ENCODE results near the gene FER.
A peak's percentile ranks its signal among the peaks of the same experiment; 100 is the strongest.

Gene FER

DNA sequence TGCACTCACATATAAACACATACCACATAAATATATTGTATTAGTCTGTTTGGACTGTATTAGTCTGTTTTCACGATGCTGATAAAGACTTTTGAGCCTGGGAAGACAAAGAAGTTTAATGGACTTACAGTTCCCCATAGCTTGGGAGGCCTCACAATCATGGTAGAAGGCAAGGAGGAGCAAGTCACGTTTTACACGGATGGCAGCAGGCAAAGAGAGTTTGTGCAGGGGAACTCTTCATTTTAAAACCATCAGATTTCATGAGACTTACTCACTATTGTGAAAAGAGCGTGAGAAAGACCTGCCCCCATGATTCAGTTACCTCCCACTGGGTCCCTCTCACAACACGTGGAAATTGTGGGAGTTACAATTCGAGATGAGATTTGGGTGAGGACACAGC is 133.4 kb downstream of the FER start:
- no peak for DNase-seq (ENCODE audit: low read depth, low spot score)

DNA sequence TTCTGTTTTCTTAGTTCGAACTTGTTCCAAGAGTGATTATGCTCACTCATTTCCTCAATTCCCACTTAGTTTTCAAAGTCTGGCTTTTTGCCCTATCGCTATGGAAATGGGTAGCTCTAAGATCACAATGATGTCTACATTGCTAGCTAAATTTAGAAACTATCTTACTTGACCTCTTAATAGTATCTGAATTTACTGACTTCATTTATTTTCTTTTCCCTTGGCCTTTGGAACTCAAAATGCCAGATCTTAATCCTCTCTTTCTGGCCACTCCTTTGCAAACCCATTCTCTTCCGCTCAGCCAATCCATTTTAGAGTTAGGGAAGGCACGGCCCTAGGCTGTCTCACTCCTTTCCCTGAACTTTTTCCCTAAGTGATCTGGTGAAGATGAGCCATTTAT is 137.0 kb downstream of the FER start:
- peak; percentile 74 for DNase-seq (ENCODE audit: low read depth, low spot score)

DNA sequence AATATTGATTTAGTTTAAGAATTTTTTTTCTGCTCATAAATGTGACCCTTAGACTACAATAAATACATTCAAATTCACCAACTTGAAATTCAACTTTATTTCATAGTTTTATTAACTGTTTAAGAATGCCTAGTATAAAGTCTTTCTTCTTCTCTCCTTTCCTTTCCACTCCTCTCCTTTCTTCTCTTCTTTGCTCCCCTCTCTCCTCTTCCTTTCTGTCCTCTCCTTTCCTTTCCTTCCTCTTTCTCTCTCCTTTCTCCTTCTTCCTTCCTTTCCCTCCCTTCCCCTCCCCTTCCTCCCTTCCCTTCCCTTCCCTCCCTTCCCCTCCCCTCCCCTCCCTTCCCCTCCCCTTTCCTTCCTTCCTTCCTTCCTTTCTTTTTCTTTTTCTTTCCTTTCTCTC is 150.6 kb downstream of the FER start:
- no peak for DNase-seq (ENCODE audit: low read depth, low spot score)

DNA sequence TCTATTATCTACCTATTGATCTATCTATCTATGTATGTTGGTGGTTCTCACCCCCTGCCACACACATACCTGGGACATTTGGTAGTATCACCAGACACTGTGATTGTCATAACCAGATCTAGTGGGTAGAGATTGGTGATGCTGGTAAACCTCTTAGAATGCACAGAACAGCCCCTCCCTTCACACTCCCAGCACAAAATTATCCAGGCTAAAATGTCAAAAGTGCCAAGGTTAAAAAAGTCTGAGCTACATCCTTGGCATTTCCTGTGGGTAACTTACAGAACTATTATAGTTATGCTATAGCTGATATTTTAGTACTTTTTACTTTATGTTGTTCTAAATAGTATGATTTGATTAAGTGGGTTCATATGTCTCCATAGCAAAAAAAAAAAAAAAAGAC is 151.0 kb downstream of the FER start:
- no peak for DNase-seq (ENCODE audit: low read depth, low spot score)

DNA sequence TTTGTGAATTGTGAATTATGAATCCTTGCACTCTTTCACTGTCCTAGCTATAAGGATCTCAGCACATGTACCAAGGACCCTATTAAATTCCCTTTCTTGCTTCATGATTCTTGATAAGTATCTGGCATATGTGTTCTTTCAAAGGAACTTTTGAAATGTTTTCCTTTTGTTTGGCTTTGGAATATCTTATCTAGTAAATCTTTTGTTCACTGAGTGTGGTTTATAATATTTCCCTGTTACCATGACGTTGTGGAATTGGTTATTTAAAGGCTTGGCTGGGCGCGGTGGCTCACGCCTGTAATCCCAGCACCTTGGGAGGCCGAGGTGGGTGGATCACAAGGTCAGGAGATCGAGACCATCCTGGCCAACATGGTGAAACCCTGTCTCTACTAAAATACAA is 151.5 kb downstream of the FER start:
- peak; percentile 21 for DNase-seq (ENCODE audit: low read depth, low spot score)

DNA sequence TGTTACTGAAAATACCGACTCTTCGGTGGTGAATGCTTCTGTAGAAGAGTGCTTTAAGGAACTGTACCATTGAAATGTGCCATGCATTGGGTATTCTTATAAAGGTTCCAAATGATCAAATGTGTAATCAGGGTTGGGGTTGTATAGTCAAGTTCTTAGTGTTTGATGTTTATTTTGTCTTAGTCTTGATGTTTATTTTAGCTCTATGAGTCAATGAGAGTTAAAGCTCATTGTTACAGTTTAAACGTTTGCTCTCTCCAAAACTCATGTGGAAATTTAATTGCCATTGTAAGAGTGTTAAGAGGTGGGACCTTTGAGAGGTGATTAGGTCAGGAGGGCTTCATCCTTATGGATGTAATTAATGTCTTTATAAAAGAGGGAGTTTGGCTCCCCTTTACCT is 153.0 kb downstream of the FER start:
- DNase-seq (ENCODE audit: low read depth, low spot score): no peak

DNA sequence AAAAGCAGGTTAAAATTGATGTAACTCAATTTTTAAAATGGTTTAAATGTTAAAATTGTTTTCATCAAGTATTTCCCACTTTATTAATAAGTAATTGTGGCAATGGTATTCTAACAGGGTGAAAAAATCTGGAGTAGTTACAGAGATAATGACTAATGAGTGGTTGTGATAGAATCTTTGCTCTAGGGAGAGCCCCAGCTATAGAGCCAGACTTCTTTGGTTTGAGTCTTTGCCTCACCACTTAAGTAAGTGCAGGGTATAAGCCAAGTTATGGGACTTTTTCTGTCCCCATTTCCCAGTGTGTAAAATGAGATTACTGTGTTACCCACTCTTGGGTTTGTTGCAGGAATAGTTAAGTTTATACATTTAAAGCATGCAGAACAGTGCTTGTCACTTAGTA is 158.1 kb downstream of the FER start:
- DNase-seq (ENCODE audit: low read depth, low spot score): no peak

DNA sequence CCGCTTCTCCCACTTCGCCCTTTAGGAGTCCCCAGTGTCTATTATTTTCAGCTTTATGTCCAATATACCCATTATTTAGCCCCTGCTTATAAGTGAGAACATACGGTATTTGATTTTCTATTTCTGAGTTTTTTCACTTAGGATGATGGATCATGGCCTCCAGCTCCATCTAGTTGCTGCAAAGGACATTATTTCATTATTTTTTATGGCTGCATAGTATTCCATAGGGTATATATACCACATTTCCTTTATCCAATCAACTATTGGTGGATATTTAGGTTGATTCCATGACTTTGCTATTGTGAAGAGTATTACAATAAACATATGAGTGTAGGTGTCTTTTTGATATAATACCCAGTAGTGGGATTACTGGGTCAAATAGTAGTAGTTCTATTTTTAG is 162.9 kb downstream of the FER start:
- no peak for DNase-seq (ENCODE audit: low read depth, low spot score)

DNA sequence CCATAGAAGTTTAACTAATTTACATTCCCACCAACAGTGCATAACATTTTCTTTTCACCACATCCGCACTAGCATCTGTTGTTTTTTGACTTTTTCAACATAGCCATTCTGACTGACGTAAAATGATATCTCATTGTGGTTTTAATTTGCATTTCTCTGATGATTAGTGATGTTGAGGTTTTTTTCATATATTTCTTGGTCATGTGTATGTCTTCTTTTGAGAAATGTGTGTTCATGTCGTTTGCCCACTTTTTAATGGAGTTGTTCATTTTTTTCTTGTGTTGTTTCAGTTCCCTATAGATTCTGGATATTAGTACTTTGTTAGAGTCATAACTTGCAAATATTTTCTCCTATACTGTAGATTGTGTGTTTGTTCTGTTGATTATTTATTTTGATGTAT is 163.4 kb downstream of the FER start:
- DNase-seq (ENCODE audit: low read depth, low spot score): no peak

DNA sequence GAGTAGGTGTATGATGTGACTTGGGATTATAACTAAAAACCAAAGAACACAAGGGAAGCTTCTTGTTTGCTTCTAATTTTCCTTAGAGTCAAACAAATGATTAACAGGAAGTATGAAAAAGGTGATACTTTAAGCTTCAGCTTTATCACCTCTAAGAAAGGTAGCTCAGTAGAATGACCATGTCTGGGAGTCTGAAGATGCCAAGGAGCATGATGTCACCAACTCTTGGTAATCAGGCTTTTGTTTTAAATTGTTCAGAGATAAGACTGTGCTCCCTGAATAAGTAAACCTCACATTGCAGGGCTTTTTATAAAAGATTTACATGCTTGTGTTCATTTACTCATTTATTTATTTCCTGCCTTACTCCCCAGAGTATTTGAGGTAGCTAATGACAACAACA is 169.9 kb downstream of the FER start:
- DNase-seq (ENCODE audit: low read depth, low spot score): no peak

DNA sequence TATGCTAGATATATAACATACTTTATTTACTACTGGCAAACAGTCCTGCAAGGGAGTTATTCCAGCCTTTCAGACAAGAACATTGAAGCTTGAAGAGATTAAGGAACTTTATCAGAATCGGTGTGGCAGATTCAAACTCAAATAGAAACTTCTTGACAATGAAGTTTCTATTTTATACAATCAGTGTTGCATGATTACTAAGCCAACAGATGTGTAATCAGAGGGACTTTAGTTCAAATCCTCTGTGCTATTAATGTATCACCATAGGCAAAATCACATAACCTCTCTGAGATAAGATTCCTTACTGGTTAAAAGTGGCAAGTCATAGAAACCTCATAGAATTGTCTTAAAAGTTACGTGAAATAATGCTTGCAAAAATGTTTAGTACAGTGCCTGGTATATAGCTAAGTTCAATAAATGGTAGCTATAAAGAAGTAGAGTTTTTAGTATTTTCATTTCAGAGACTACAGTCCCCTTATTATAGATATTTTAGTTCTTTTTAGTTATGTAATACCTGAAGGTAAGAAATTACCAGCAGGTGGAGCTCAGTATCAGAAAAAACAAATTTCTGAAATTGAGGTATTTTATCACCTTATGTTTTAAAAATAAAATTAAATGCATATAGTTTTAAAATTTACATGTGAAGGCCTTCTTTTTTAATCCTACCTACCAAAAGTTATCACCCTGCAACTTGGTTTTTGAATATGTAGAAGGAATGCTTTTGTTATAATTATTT is 172.1 kb downstream of the FER start:
- no peak for DNase-seq (ENCODE audit: low read depth, low spot score)

DNA sequence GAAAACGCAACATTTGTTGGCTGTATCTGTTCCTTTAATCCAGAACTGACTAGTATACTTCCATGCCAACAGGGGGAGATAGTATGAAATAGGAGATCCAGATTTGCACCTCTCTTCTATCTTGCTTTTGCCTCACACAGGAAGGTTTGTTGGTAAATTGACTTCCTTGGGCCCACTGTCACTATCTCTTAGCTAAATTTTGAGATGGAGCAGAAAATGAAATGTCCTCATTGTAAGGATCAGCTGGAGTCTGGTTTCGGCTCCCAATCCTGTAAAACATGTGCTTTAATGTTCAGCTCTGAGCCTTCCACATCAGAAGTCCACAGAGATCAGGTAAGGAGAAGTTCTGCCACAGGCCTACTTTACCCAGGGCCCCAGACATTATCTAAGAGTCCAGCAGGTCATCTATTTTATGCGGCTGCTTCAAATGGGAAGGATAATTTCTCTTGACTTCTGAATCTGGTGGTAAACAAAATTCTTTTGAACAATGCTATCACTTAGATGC is 176.8 kb downstream of the FER start:
- DNase-seq (ENCODE audit: low read depth, low spot score): no peak

DNA sequence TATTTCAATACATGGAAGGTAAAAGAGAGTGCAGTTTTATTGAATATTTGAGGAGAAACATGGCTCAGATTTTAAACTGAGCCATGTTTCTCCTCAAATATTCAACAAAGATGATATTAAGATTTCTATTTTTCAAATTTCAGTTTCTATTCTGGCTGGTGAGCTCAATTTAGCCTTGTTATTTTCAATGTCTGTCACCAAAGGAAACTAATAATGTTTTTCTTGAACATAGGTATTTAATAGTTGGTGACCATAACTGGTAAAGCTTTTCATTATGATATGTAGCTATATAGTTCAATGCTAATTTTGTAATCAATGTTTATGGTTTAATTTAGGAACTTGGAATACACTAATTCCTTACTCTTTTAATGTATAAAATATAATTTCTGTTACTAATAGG is 177.4 kb downstream of the FER start:
- DNase-seq (ENCODE audit: low read depth, low spot score): no peak

DNA sequence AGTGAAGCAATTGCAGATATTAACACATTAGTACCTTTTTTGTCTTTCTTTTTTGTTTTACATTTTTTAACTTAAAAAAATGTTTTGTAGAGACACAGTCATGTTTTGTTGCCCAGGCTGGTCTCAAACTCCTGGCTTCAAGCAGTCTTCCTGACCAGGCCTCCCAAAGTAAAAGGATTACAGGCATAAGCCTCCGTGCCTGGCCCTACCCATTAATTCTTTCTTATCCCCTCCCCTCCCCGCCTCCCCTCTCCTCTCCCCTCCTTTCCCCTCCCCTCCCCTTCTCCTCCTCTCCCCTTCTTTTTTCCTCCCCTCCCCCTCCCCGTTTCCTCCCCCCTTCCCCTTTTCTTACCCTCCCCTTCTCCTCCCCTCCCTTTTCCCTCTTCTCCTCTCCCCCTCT is 182.4 kb downstream of the FER start:
- no peak for DNase-seq (ENCODE audit: low read depth, low spot score)

DNA sequence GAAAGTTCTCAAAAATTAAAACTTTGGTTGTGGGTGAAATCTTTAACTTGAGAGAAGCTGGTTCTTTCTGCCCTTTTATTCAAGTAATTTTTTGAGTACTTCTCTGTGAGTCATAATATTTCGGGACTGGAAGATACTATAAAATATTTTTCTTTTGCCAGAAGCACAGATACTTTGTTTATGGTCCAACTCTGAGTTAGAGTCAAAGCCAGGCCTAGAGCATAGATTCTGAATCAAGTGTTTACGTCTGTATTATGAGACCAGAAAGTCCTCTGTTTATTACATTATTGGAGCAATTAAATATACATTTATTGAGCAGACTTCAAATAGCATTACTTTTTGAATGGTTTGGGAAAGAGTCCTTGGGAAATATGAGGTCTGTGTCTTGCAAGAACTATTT is 187.9 kb downstream of the FER start:
- no peak for DNase-seq (ENCODE audit: low read depth, low spot score)

DNA sequence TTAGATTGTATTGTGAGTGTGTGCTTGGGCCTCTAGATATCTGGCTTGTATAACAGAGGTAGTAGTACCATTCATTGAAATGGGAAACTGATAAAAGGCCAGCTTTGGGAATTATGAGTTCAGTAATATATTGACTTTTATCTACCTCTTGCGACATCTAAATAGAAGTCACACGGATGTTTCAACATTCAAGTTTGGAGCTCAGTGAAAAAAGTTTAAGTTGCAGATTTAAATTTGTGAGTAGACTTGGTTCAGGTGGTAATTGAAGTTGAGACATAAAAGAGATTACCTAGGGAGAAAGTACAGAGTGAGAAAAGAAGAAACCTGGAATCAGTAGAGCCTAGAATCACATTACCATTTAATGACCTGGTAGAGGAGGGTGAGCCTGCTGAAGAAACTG is 189.5 kb downstream of the FER start:
- no peak for DNase-seq (ENCODE audit: low read depth, low spot score)

DNA sequence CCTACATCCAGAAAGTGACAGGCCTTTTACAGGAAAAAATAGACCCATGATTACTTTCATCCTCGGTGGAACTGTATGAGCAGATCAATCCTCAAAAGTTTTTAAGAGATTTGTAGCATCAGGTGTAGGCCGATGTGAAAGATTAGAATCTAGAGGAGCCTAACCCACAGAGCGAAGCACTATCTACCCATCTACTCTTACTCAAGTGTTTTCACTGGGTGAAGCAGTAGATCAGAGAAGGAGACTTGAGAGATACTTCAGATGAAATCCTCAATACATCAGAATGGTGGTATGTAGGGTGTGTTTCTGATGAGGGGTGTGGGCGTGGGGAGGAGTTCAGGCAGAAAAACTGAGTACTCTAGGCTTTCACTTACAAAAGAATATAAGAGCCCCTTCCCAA is 192.8 kb downstream of the FER start:
- no peak for DNase-seq (ENCODE audit: low read depth, low spot score)

DNA sequence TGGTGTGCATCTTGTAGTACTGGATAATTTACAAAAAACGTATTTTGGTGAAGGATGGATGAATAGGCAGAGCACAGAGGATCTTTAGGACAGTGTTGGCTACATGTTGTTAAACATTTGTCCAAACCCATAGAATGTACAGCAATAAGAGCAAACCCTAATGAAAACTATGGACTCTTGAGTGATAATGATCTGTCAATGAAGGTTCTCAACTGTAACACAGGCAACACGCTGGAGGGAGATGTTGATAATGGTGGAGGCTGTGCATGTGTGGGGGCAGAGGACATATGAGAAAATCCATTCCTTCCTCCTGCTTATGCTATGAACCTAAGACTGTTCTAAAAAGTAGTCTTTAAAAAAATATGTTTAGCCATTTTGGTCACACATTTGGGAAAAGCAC is 194.0 kb downstream of the FER start:
- DNase-seq (ENCODE audit: low read depth, low spot score): no peak

DNA sequence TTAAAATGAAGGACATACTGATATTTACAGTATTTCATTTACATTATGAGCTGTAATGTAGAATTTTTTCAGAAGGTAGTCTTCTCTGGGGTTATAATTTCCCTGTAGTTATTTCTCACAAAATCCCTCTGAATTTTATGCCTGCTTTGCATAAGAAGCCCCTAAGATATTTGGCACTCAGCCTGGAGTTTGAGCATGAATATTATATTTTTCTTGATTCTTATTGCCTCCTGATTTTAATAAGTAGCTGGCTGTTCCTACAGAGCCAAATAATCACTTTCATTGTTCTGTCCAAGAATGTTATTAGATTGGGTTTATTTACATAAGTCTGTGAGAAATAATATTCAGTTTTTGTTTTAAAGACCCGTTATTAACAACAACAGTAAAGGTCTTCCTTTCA is 195.0 kb downstream of the FER start:
- no peak for DNase-seq (ENCODE audit: low read depth, low spot score)

DNA sequence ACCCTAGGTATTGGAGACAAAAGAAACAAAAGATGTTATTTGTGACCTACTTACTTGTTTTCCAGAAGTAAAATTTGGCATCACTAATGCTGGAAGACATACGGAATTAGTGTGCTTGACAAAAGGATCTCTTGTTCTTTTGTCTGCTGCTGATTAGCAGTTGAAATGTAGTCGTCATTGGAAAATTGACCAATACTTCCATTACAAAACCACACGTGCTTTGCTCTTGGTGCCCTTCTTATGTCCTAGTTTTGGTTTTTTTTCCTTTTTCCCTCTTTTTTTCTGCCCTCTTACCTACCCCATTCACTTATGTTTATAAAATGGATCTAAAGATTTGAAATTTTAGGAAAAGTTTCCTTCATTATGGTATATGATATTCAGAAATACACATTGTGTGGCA is 197.4 kb downstream of the FER start:
- no peak for DNase-seq (ENCODE audit: low read depth, low spot score)

DNA sequence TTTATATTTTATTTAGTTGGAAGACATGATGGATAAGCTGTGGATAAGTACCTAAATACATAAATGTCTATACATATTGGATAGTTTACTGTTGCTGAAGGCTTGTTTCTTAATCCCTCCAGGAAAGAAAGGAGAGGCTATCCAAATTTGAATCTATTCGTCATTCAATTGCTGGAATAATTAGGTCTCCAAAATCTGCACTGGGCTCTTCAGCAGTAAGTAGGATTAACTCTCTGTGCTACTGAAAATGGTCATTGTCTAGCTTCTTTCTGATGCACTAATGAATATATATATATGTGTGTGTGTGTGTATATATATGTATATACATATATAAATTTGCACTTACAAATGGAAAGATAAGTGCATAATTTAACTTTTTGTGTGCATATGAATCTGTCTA is 198.3 kb downstream of the FER start:
- DNase-seq (ENCODE audit: low read depth, low spot score): no peak

DNA sequence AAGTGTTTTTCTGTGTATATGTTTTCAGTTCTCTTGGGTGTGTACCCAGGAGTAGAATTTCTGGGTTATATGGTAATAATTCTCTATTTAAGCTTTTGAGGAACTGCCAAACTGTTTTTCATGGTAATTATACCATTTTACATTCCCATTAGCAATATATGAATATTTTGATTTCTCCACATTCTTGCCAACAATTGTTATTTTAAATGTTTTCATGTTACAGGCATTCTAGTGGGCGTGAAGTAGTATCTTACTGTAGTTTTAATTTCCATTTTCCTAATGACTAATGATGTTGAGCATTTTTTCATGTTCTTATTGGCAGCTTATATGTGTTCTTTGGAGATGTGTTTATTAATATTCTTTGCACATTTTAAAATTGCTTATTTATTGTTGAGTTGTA is 199.5 kb downstream of the FER start:
- no peak for DNase-seq (ENCODE audit: low read depth, low spot score)

DNA sequence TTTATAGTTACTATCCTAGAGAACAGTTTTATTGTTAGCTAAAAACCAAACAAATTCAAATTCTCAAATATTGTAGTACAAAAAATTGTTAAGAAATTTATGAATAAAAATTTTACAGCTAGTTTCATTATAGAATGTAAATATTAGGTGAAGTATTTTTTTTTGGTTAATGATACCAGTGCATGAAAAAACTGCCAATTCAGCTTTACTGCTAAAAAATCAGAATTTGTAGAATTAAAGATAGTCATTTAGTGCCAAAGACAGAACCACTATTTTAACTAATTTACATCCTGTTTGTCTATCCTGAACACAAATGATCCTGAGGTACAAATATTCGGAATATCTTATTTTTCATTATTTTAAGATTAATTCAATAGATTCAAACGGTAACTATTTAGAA is 202.6 kb downstream of the FER start:
- DNase-seq (ENCODE audit: low read depth, low spot score): no peak

DNA sequence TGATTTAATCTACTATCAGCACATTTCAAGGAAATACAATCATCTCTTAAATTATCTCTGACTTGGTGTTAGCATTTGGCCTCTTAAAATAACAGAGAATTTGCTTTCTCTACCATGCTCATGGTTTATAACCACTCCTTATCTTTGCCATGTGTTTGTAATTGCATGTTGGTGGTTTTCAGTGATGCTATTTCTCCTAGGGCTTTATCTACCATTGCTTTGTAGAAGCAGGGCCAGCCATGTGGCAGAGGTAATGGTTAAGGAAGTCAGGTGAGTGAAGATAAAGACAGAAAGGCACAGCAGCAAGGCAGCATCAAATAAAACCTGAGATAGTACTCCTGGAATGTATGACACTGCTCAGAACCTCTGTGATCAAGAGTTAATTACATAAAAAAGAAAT is 206.2 kb downstream of the FER start:
- peak; percentile 1 for DNase-seq (ENCODE audit: low read depth, low spot score)

All from astrocyte of the hippocampus (primary cell).